Stimulated activated CD8-positive, alpha-beta memory T cell treated with anti-CD3 and anti-CD28 coated beads, Interleukin-4, amount 100 ng/mL, for 4 hours (primary cell): Measurements from ENCODE around the gene PPP3R1.

Source experiments
- DNase-seq, 2 donors: peaks; one replicate each; pipeline ENCODE4 v3.0.0-alpha.2; 2020; ENCODE audit warnings: low read depth in 2 of 2, low spot score in 1 of 2

Gene PPP3R1

DNA sequence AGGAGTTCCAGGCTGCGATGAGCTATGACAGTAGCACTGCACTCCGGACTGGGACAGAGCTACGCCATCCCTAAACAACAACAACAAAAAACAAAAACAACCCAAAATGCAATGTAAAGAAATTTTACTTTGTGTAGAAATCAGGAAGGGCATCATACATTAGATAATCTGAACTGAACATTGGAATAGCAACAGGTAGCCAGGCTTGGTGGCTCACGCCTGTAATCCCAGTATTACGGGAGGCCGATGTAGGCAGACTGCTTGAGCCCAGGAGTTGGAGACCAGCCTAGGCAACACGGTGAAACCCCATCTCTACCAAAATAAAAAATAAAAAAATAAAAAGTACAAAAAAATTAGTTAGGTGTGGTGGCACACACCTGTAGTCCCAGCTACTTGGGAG lies 96.7 kb downstream of the PPP3R1 start:
- no peak for DNase-seq

DNA sequence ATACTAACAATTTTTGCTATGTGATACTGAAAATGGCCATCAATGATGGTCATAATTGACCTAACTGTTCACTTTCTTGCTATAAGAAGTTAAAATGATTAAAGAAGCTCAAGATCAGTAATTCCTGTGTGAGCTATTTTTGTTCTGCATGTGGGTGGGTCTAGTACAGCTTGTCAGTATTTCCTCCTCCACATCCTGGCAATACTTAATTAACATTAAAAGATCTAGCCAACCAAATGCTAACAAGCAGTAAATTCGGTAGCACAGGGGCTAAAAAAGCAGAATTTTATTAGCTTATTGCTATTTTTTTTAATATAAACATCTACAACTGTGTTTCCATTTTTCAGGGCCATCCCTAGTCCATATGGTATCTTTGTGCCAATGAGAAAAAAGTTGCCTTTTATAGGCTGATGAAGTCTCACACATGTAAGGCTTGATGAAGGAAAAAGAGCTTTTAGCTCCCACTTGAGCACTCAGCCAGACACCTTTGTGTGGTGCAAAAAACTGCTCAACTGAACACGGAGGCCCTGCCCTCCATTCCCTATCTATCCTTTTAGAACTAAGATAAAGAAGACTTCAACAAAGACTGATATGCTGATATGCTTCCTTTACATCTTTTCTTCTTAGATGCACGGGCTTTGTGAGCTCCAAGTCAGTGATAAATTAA lies 99.5 kb downstream of the PPP3R1 start:
- DNase-seq, result no peak

DNA sequence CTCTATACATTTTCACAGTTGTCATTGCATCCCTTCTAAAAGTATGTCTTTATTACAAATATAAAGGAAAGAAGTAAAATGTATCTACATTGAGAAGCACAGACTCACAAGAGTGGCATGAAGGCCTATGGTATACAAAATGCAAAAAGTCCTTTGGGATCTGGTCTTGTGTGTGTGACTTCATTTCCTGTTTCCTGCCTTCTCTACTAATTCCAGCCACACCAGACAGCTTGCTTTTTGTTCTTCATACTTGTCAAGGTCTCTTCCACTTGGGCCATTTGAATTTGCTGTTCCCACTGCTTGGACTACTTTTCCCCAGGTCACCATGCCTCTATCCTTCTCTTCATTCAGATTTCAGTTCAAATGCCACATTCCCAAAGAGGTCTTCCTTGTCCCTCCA lies 101.3 kb downstream of the PPP3R1 start:
- DNase-seq, result no peak

DNA sequence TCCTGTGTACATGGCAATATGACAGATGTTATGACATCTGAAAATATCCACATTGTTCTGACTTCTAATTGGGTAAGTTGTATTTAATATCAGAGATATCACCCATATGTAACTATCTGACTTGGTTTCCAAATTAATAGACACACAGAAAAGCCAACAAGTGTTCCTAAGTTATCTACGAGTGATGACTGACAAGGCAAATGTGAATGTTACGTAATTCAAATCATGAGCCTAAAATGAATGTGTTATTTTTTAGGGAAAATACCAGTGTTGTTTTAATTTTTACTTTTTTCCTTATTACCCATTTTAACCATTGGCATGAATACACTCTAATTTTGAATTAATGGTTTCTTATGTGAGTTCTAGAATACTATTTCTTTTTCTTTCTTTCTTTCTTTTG lies 110.5 kb downstream of the PPP3R1 start:
- no peak for DNase-seq

DNA sequence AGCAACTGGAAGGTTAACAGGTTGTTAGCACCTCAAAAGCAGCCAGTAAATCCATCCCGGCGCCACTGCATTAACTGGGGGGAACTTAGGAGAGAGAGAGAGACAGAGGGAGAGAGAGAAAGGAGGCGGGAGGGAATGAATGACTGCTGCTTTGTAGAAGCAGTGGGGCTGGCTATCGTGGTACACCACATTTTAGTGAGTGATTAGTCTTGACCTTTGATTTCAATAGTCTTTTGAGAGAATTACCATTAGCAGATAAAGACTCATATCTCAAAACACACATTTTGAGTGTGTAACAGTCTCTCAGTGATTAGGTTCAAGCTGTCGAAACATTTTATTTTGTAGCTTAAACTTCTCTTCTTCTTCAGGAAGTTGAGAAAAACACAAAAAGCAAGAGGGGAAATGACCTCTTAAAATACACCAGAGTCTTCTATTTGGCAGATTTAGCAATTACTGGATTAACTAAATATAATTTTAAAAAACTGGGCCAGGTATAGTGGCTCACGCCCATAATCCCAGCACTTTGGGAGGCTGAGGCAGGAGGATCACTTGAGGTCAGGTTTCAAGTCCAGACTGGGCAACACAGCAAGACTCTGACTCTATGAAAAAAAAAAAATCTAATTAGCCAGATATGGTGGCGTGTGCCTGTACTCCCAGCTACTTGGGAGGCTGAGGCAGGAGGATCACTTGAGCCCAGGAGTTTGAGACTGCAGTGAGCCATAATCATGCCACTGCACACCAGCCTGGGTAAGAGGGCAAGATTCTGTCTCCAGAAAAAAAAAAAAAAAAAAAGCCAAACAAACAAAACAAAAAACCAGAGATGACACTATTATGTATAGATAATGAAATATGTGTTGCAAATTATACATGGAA lies 116.6 kb downstream of the PPP3R1 start:
- DNase-seq, result no peak

DNA sequence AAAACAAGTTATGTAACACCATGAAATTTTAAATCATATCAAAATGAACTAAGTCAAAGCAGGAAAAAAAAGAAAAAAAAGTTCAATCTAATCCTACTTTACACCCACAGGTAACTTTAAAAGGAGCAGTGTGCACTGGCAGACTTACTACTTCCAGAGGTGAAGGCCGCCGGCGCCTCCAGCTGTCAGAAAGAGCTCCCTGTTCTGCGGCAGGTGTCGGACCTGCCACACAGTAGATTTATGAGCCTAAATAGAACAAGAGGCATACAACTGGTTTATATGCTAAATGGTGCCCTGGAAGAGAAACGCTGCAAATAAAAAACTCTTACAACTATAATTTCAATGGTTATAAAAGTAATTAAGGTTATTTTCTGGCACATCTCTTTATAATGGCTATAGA lies 117.8 kb downstream of the PPP3R1 start:
- DNase-seq, result no peak

DNA sequence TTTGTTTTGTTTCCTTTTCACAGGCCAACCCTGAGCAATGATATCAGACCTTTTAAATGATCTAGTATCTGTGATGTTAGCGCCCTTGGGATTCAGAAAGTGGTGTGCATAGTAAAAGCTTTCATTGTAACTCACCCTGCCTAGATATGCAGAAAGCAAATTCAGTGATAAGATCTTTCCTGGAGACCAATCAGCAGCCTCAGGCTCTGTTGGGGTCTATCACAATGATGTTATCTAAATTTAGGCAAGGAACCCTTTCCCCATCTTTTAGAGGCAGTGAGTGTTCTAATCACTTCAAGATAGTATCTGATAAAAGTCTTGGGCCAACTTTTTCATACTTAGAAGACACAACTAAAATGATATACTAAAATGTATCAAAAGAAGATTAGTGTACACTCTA lies 118.2 kb downstream of the PPP3R1 start:
- DNase-seq, result no peak
